H9 (cell line): Measurements from ENCODE around the gene PRRT2. TPM values are rescaled to one million over a fixed set of nuclear protein-coding genes. Genes with fewer than 3 reads are reported as not detected.
A peak's percentile ranks its signal among the peaks of the same experiment; 100 is the strongest.

Experiments
- DNase-seq: peaks from one replicate; pipeline ENCODE4 v3.0.0-alpha.2; 2017
- H2AFZ ChIP-seq: one replicate; pipeline ENCODE4 v1.6.1; 2013; ENCODE audit warnings: mild to moderate bottlenecking, low read length, control low read depth, moderate library complexity
- H2AK5ac ChIP-seq: 2 replicates; pipeline ENCODE4 v1.6.1; 2013; ENCODE audit warnings: low read length, control low read depth, mixed read lengths; ENCODE audit not compliant: insufficient read length
- H2BK120ac ChIP-seq: one replicate; pipeline ENCODE4 v1.6.1; 2013; ENCODE audit warnings: low read depth, mild to moderate bottlenecking, low read length, control low read depth, inconsistent platforms; ENCODE audit not compliant: poor library complexity, severe bottlenecking
- H2BK12ac ChIP-seq: 2 replicates; pipeline ENCODE4 v1.6.1; 2013; ENCODE audit warnings: low read length, control low read depth, mixed read lengths, low read depth; ENCODE audit not compliant: insufficient read length
- H2BK15ac ChIP-seq: 2 replicates; pipeline ENCODE4 v1.6.1; 2013; ENCODE audit warnings: low read depth, low read length, control low read depth
- H2BK20ac ChIP-seq: one replicate; pipeline ENCODE4 v1.6.1; 2013; ENCODE audit warnings: low read depth, mild to moderate bottlenecking, low read length, control low read depth, inconsistent platforms; ENCODE audit not compliant: poor library complexity, severe bottlenecking
- H2BK5ac ChIP-seq: 2 replicates; pipeline ENCODE4 v1.6.1; 2013; ENCODE audit warnings: low read length, control low read depth, mixed read lengths; ENCODE audit not compliant: insufficient read length
- H3K14ac ChIP-seq: 2 replicates; pipeline ENCODE4 v1.6.1; 2013; ENCODE audit warnings: low read length, control low read depth; ENCODE audit not compliant: insufficient read depth
- H3K18ac ChIP-seq: 2 replicates; pipeline ENCODE4 v1.6.1; 2013; ENCODE audit warnings: low read depth, mild to moderate bottlenecking, mixed read lengths, low read length, control low read depth; ENCODE audit not compliant: insufficient read length
- H3K23ac ChIP-seq: 2 replicates; pipeline ENCODE4 v1.6.1; 2013; ENCODE audit warnings: low read length, control low read depth, mixed read lengths, low read depth; ENCODE audit not compliant: insufficient read length
- H3K23me2 ChIP-seq: 2 replicates; pipeline ENCODE4 v1.6.1; 2013; ENCODE audit warnings: low read depth, mild to moderate bottlenecking, mixed read lengths, low read length, control low read depth; ENCODE audit not compliant: insufficient read length, poor library complexity, severe bottlenecking
- H3K27ac ChIP-seq: 2 replicates; pipeline ENCODE4 v1.5.1; 2013; ENCODE audit warnings: low read length, control low read depth, mixed read lengths, low read depth; ENCODE audit not compliant: insufficient read length
- H3K27me3 ChIP-seq: 2 replicates; pipeline ENCODE4 v1.6.1; 2013; ENCODE audit warnings: low read length, control low read depth, inconsistent platforms; ENCODE audit not compliant: insufficient read depth
- H3K4ac ChIP-seq: 2 replicates; pipeline ENCODE4 v1.6.1; 2013; ENCODE audit warnings: low read depth, mild to moderate bottlenecking, control low read depth, inconsistent platforms, low read length, moderate library complexity
- H3K4me1 ChIP-seq: 2 replicates; pipeline ENCODE4 v1.6.1; 2013; ENCODE audit warnings: low read length, control low read depth, inconsistent platforms; ENCODE audit not compliant: insufficient read depth
- H3K4me2 ChIP-seq: 2 replicates; pipeline ENCODE4 v1.6.1; 2013; ENCODE audit warnings: low read length, control low read depth, mixed read lengths; ENCODE audit not compliant: insufficient read length, insufficient read depth
- H3K56ac ChIP-seq: 2 replicates; pipeline ENCODE4 v1.6.1; 2013; ENCODE audit warnings: low read depth, mild to moderate bottlenecking, mixed read lengths, low read length, control low read depth; ENCODE audit not compliant: insufficient read length
- H3K79me1 ChIP-seq: 2 replicates; pipeline ENCODE4 v1.6.1; 2013; ENCODE audit warnings: low read depth, mild to moderate bottlenecking, moderate library complexity, low read length, control low read depth, inconsistent platforms; ENCODE audit not compliant: insufficient read depth, poor library complexity, severe bottlenecking
- H3K79me2 ChIP-seq: 2 replicates; pipeline ENCODE4 v1.6.1; 2013; ENCODE audit warnings: low read length, control low read depth, inconsistent platforms; ENCODE audit not compliant: insufficient read depth
- H3K9ac ChIP-seq: 2 replicates; pipeline ENCODE4 v1.6.1; 2013; ENCODE audit warnings: low read length, control low read depth, mixed read lengths; ENCODE audit not compliant: insufficient read length; ENCODE audit errors: extremely low read depth
- H3K9me3 ChIP-seq: one replicate; pipeline ENCODE4 v1.6.1; 2013; ENCODE audit warnings: low read depth, low read length, inconsistent platforms; ENCODE audit not compliant: control insufficient read depth
- H3T11ph ChIP-seq: one replicate; pipeline ENCODE4 v1.6.1; 2013; ENCODE audit warnings: mild to moderate bottlenecking, low read length, control low read depth, inconsistent platforms
- H4K20me1 ChIP-seq: one replicate; pipeline ENCODE4 v1.6.1; 2013; ENCODE audit not compliant: control insufficient read depth, insufficient read length, insufficient read depth
- H4K5ac ChIP-seq: 2 replicates; pipeline ENCODE4 v1.6.1; 2013; ENCODE audit warnings: low read depth, mild to moderate bottlenecking, mixed read lengths, low read length, control low read depth; ENCODE audit not compliant: insufficient read length
- H4K8ac ChIP-seq: replicated peaks from 2 replicates; pipeline ENCODE4 v1.6.1; 2013; ENCODE audit warnings: low read length, control low read depth, mixed read lengths, low read depth; ENCODE audit not compliant: insufficient read length
- H4K91ac ChIP-seq: 2 replicates; pipeline ENCODE4 v1.6.1; 2013; ENCODE audit warnings: low read depth, mild to moderate bottlenecking, moderate library complexity, mixed read lengths, low read length, control low read depth; ENCODE audit not compliant: insufficient read length
- H3K27ac Mint-ChIP-seq, 3 experiments: 2 replicates in 2 of 3; 3 replicates in 1 of 3; pipeline ENCODE4 v1.8.0; 2020 to 2021; ENCODE audit warnings: mixed read lengths in 3 of 3, mild to moderate bottlenecking in 1 of 3, moderate library complexity in 1 of 3
- H3K27me3 Mint-ChIP-seq: 2 replicates; pipeline ENCODE4 v1.8.0; 2021; ENCODE audit warnings: low read depth, mild to moderate bottlenecking, moderate library complexity, mixed read lengths
- H3K36me3 Mint-ChIP-seq, 3 experiments: 2 replicates in 2 of 3; 3 replicates in 1 of 3; pipeline ENCODE4 v1.8.0; 2020 to 2021; ENCODE audit warnings: low read depth in 3 of 3, mixed read lengths in 3 of 3; ENCODE audit not compliant: insufficient read depth in 1 of 3
- H3K4me1 Mint-ChIP-seq, 2 experiments: 2 replicates each; pipeline ENCODE4 v1.8.0; 2020; ENCODE audit warnings: mixed read lengths in 2 of 2
- H3K4me3 Mint-ChIP-seq, 2 experiments: 2 replicates in 1 of 2; 3 replicates in 1 of 2; pipeline ENCODE4 v1.8.0; 2020 to 2021; ENCODE audit warnings: mild to moderate bottlenecking in 2 of 2, mixed read lengths in 2 of 2, moderate library complexity in 1 of 2
- H3K9me3 Mint-ChIP-seq, 2 experiments: 2 replicates in 1 of 2; 3 replicates in 1 of 2; pipeline ENCODE4 v1.8.0; 2020; ENCODE audit warnings: mild to moderate bottlenecking in 2 of 2, mixed read lengths in 2 of 2, moderate library complexity in 1 of 2
- WGBS: extraction: QIAGEN DNeasy Blood & Tissue Kit; methylation state at CpG from one replicate; pipeline ENCODE4 v1.1.7; 2013; ENCODE audit warnings: missing lambda C conversion rate, low lambda C conversion rate, mixed read lengths; ENCODE audit not compliant: insufficient read length; ENCODE audit errors: extremely low coverage; 5-methylcytosine and 5-hydroxymethylcytosine counted together
- total RNA-seq: library from RNA; stranded (reverse); gene quantifications from 2 replicates; pipeline ENCODE4 v1.2.1, GENCODE V29; 2021
- TF ChIP-seq, protein P1 (sequence below): fragments of 200-600 bp; sonication (generic); conservative IDR thresholded peaks from 3 replicates; pipeline ENCODE4 v1.8.0; 2021; ENCODE audit warnings: antibody characterized with exemption, mild to moderate bottlenecking

PRRT2 gene
- total RNA-seq, 1 experiment from 2014 or later = 14.6 TPM

DNA sequence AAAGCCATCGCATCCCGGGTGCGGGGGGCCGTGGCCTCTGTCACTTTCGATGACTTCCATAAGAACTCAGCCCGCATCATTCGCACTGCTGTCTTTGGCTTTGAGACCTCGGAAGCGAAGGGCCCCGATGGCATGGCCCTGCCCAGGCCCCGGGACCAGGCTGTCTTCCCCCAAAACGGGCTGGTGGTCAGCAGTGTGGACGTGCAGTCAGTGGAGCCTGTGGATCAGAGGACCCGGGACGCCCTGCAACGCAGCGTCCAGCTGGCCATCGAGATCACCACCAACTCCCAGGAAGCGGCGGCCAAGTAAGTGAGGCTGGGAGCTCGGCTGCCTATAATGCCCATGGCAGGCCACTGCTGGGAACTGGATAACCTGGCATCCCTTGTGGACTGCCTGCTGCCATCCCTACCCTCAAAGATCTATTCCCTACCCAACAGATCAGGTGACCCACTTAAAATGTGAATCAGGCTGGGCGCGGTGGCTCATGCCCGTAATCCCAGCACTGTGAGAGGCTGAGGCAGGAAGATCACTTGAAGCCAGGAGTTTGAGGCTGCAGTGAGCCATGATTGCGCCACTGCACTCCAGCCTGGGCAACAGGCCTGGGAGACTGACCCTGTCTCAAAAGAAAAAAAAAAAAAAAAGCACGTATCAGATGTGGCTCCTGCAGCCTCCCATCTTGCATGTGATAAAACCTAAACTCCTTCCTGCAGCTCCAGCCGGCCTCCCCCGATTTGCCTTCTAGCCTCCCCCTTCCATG lies 32.8 kb downstream of the PRRT2 start:
- Histone ChIP-seq H2BK12ac (no peak overlapping the region), H3K14ac (no peak overlapping the region; the same call in 1 of the 2 replicates), H3T11ph (no peak overlapping the region), H2BK120ac (no peak overlapping the region), H2BK15ac (no peak overlapping the region), H3K79me1 (no peaks in the 10 kb centered on the region), H4K91ac (no peak overlapping the region), H4K8ac (no peak overlapping the region), H3K27ac (no peak overlapping the region), H3K23ac (no peak overlapping the region), H2AK5ac (no peak overlapping the region), H2BK20ac (no peak overlapping the region), H3K27me3 (no peaks in the 10 kb centered on the region), H3K9ac (no peak overlapping the region), H3K18ac (no peak overlapping the region), H4K20me1 (no peaks in the 10 kb centered on the region), H3K4ac (no peak overlapping the region), H4K5ac (no peak overlapping the region), H2BK5ac (no peak overlapping the region), H3K9me3 (no peaks in the 10 kb centered on the region), H2AFZ (no peak overlapping the region), H3K4me2 (no peak overlapping the region), H3K79me2 (no peaks in the 10 kb centered on the region), H3K56ac (no peak overlapping the region), H3K4me1 (no peaks in the 10 kb centered on the region), H3K23me2 (no peaks in the 10 kb centered on the region)
- no CpG with 5 or more reads among the region's 28 CpGs for WGBS
- H3K4me1 Mint-ChIP-seq = peaks cover 5% of the 10 kb centered on the region in 2 experiments
- H3K4me3 Mint-ChIP-seq = no peak overlapping the region
- no peak for DNase-seq
- TF ChIP-seq, protein P1, sequence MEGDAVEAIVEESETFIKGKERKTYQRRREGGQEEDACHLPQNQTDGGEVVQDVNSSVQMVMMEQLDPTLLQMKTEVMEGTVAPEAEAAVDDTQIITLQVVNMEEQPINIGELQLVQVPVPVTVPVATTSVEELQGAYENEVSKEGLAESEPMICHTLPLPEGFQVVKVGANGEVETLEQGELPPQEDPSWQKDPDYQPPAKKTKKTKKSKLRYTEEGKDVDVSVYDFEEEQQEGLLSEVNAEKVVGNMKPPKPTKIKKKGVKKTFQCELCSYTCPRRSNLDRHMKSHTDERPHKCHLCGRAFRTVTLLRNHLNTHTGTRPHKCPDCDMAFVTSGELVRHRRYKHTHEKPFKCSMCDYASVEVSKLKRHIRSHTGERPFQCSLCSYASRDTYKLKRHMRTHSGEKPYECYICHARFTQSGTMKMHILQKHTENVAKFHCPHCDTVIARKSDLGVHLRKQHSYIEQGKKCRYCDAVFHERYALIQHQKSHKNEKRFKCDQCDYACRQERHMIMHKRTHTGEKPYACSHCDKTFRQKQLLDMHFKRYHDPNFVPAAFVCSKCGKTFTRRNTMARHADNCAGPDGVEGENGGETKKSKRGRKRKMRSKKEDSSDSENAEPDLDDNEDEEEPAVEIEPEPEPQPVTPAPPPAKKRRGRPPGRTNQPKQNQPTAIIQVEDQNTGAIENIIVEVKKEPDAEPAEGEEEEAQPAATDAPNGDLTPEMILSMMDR = no peak
- H3K27me3 Mint-ChIP-seq = no peaks in the 10 kb centered on the region
- H3K27ac Mint-ChIP-seq = peak overlapping the region in 1 of 3 experiments; percentile 18; a peak in 2 of 7 replicates
- H3K36me3 Mint-ChIP-seq = peaks cover 0 to 5% (median 0%) of the 10 kb centered on the region in 3 experiments; a peak in 2 of 7 replicates
- H3K9me3 Mint-ChIP-seq = no peaks in the 10 kb centered on the region
